Fibroblast of villous mesenchyme (primary cell): ENCODE results near the gene EPHA7. TPM values are rescaled to one million over a fixed set of nuclear protein-coding genes. Genes with fewer than 3 reads are reported as not detected.

Experiments
- DNase-seq: peaks from one replicate; pipeline ENCODE4 v3.0.0-alpha.2; 2010; ENCODE audit warnings: low read depth
- H3K4me3 ChIP-seq: 2 replicates; pipeline ENCODE4 v1.5.1; 2011; ENCODE audit warnings: low read depth, mild to moderate bottlenecking, low read length
- CTCF ChIP-seq: IDR thresholded peaks from 2 replicates; pipeline ENCODE4 v1.5.1; 2012; ENCODE audit warnings: low read depth, mild to moderate bottlenecking, low read length; ENCODE audit not compliant: insufficient read depth
- total RNA-seq: library from RNA; depleted of rRNA; stranded (reverse); fragments of >200 nt; gene quantifications from 2 replicates; pipeline ENCODE4 v1.2.3, GENCODE V29; 2012

The EPHA7 gene
- total RNA-seq, 1 donor = 0.43 TPM

- no peak for DNase-seq
- no peak overlapping the region for H3K4me3 ChIP-seq
- TF ChIP-seq CTCF = no peak
Observed at GRCh38 chr6:93278241-93278640, 141.1 kb downstream of the EPHA7 start.

- no peak overlapping the region for H3K4me3 ChIP-seq
- DNase-seq = no peak
Observed at GRCh38 chr6:93272896-93273295, 146.5 kb downstream of the EPHA7 start.

GRCh38 chr6:93272211-93272610 is 147.1 kb downstream of the EPHA7 start:
- no peak for TF ChIP-seq CTCF
- H3K4me3 ChIP-seq = no peak overlapping the region
- no peak for DNase-seq

More at GRCh38 chr6:93272896-93273295, 146.5 kb downstream of the EPHA7 start:
- TF ChIP-seq CTCF = no peak

- TF ChIP-seq CTCF = no peak
- DNase-seq = no peak
Observed at GRCh38 chr6:93266116-93266817, 153.1 kb downstream of the EPHA7 start.

GRCh38 chr6:93260881-93261280 is 158.5 kb downstream of the EPHA7 start:
- no peak for DNase-seq
- no peak overlapping the region for H3K4me3 ChIP-seq
- no peak for TF ChIP-seq CTCF

More at GRCh38 chr6:93266116-93266817, 153.1 kb downstream of the EPHA7 start:
- no peak overlapping the region for H3K4me3 ChIP-seq

GRCh38 chr6:93259332-93259731 is 160.0 kb downstream of the EPHA7 start:
- DNase-seq = no peak
- TF ChIP-seq CTCF = no peak
- no peak overlapping the region for H3K4me3 ChIP-seq

GRCh38 chr6:93252930-93253329 is 166.4 kb downstream of the EPHA7 start:
- TF ChIP-seq CTCF = no peak
- DNase-seq = no peak
- H3K4me3 ChIP-seq = no peak overlapping the region
